AG09309 (cell line): ENCODE data around the gene TNIP2.

Experiments used
- DNase-seq: peaks from one replicate; pipeline ENCODE4 v3.0.0-alpha.2; 2010; ENCODE audit warnings: low read depth
- H3K4me3 ChIP-seq: 2 replicates; pipeline ENCODE4 v1.5.1; 2011; ENCODE audit warnings: mild to moderate bottlenecking, low read depth, low read length, moderate library complexity; ENCODE audit not compliant: control insufficient read depth
- TF ChIP-seq, protein P1 (sequence below): IDR thresholded peaks from 2 replicates; pipeline ENCODE4 v1.5.1; 2011; ENCODE audit warnings: mild to moderate bottlenecking, low read depth, low read length, inconsistent platforms; ENCODE audit not compliant: insufficient read depth, control insufficient read depth; ENCODE audit errors: missing control alignments

The TNIP2 gene

DNA sequence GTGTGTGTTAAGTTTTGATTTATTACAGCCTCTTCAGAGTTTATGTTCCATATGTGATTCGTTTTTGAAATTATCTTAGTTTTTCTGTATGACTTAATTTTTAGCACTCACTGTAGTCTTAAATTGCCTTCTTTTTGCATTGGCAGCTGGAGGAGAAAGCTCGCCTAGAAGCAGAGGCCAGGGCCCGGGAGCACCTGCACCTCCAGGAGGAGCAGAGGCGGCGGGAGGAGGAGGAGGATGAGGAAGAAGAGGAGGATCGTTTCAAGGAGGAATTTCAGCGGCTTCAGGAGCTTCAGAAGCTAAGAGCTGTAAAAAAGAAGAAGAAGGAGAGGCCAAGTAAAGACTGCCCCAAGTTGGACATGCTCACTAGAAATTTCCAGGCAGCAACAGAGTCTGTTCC, 56.6 kb downstream of the TNIP2 start:
- H3K4me3 ChIP-seq: no peak overlapping the region
- DNase-seq: no peak
- TF ChIP-seq, protein P1, sequence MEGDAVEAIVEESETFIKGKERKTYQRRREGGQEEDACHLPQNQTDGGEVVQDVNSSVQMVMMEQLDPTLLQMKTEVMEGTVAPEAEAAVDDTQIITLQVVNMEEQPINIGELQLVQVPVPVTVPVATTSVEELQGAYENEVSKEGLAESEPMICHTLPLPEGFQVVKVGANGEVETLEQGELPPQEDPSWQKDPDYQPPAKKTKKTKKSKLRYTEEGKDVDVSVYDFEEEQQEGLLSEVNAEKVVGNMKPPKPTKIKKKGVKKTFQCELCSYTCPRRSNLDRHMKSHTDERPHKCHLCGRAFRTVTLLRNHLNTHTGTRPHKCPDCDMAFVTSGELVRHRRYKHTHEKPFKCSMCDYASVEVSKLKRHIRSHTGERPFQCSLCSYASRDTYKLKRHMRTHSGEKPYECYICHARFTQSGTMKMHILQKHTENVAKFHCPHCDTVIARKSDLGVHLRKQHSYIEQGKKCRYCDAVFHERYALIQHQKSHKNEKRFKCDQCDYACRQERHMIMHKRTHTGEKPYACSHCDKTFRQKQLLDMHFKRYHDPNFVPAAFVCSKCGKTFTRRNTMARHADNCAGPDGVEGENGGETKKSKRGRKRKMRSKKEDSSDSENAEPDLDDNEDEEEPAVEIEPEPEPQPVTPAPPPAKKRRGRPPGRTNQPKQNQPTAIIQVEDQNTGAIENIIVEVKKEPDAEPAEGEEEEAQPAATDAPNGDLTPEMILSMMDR: no peak

DNA sequence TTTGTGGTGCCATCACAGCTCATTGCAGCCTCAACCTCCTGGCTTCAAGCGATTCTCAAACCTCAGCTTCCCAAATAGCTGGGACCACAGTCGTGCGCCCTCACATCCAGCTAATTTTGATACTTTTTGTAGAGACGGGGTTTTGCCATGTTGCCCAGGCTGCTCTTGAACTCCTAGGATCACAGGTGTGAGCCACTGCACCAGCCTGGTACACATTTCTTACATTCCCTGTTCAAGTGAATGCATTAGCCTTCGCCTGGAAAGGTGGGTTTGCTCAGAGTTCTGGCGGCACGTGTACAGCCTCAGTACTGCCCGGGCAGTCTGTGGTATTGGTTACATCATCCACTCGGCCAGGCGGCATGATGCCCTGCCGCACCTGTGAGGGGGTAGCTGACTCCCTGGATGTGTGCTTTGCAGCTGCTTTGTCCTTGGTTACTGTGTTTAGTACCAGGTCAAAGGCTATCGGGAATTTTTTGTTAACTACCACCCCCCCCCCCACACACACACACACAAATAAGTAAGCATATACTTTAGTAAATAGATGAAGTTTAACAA, 57.1 kb downstream of the TNIP2 start:
- DNase-seq: no peak
- TF ChIP-seq, protein P1: no peak
- no peak overlapping the region for H3K4me3 ChIP-seq

DNA sequence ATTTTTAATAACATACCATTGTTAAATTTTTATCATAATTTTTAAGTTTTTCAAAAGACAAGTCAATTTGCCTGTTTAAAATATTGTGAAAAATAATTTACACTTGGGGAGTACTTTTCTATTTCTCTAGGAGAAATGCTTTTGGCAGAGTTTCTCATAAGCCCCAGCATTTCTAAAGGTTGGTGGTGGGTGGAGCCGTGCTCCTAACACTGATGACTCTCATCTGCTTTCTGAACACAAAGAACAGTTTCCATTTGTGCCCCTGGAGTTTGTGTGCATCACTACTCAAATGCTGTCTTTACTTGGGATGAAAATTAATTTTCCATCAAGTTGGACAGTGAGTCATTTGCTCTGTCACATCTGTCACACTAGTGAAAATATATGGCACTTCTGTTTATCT, 57.6 kb downstream of the TNIP2 start:
- H3K4me3 ChIP-seq: no peak overlapping the region
- TF ChIP-seq, protein P1: no peak
- no peak for DNase-seq

DNA sequence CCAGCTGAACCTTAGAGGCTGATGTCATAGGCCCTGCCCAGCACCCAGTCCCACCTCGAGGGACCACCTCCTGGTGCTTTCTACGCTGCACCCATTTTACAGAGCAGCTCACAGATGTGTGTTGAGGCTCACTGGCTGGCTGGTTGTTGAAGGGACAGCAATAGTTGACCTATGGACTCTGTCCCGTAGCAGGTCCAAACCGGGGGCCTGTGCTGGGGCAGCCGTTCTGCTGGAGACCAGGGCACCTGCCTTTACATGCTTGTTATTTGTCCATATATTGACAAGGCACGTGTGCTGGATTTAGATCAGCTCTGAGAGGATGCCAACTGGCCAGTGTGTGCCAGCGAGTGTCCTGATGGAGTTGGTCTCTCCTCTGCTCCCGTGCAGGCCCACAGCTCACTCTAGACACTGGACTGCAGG, 58.1 kb downstream of the TNIP2 start:
- H3K4me3 ChIP-seq: no peak overlapping the region
- DNase-seq: no peak
- TF ChIP-seq, protein P1: no peak

DNA sequence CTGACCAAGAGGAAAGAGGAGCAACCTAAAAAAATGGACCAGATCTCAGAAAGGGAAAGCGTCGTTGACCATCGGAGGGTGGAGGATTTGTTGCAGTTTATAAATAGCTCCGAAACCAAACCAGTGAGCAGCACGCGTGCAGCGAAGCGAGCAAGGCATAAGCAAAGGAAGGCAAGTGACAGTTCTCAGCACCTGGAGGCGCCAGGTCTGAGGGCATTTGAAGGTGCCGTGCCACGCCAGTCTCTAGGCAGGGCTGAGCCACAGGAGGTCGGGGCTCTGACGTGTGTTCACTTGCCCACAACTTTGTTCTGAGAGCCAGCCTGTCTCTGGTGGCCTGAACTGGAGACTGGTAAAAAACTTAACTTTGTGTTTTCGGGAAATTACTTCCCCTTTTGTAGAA, 59.7 kb downstream of the TNIP2 start:
- TF ChIP-seq, protein P1: no peak
- no peak for DNase-seq
- no peak overlapping the region for H3K4me3 ChIP-seq

DNA sequence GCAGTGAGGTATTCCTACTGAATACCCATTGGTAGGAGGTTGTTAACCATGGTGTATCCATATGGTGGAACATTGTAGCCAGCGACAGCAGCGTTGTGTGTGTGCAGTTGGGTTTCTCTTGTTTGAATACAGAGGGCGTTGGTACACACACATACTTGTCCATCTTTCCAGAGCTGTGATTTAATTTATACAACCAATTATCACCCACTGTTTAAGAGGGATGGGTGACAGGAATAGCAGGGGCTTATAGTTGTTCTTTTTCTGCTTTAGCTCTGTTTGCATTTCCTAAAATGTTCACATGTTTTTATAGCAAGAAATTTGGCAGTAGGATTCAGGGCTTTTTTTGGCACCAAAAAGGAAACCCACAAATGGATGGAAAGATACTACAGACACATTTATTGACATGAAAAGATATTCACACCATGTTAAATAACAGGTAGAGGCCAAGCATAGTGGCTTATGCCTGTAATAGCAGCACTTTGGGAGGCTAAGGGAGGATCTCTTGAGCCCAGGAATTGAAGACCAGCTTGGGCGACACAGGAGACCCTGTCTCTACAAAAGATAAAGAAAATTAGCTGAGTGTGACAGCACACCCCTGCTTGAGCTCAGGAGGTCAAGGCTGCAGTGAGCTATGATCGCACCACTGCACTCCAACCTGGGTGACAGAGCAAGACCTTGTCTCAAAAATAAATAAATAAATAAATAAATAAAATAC, 60.6 kb downstream of the TNIP2 start:
- no peak for DNase-seq
- TF ChIP-seq, protein P1: no peak
- H3K4me3 ChIP-seq: no peak overlapping the region
